Measurements from ENCODE around the gene SLC25A18. TPM values are rescaled to one million over a fixed set of nuclear protein-coding genes. Genes with fewer than 3 reads are reported as not detected.

The SLC25A18 gene
- total RNA-seq, 6 experiments from 2014 or later: 35.1 to 105 (median 45.6) TPM

DNA sequence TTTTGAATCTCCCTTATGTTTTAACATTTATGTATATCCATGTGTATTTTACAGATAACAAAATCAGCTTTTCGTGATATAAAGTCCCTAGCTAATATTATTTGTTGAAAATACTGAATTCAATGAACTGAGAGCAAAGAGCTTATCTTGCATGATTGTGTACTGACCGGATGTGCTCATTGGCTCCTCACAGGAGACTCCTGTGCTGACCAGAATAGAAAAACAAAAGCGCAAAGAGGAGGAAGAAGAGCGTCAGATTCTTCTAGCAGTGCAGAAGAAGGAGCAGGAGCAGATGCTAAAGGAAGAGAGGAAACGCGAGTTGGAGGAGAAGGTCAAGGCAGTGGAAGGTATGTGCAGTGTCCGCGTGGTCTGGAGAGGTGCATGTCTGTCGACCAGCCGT is 39.4 kb upstream of the SLC25A18 start:
- no peaks in the 10 kb centered on the region for H3K27me3 ChIP-seq
- H3K4me3 ChIP-seq: no peak overlapping the region
- H3K4me1 ChIP-seq: no peaks in the 10 kb centered on the region
- 59% methylated on average over 10 of the region's 10 CpGs for WGBS (ENCODE audit: insufficient coverage, low coverage, low lambda C conversion rate, missing lambda C conversion rate)
- no peak overlapping the region for H3K27ac ChIP-seq
- no peaks in the 10 kb centered on the region for H3K9me3 ChIP-seq
- intact Hi-C loops (cut with DNase I): no loop called here
- TF ChIP-seq, protein P1, sequence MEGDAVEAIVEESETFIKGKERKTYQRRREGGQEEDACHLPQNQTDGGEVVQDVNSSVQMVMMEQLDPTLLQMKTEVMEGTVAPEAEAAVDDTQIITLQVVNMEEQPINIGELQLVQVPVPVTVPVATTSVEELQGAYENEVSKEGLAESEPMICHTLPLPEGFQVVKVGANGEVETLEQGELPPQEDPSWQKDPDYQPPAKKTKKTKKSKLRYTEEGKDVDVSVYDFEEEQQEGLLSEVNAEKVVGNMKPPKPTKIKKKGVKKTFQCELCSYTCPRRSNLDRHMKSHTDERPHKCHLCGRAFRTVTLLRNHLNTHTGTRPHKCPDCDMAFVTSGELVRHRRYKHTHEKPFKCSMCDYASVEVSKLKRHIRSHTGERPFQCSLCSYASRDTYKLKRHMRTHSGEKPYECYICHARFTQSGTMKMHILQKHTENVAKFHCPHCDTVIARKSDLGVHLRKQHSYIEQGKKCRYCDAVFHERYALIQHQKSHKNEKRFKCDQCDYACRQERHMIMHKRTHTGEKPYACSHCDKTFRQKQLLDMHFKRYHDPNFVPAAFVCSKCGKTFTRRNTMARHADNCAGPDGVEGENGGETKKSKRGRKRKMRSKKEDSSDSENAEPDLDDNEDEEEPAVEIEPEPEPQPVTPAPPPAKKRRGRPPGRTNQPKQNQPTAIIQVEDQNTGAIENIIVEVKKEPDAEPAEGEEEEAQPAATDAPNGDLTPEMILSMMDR (IDR thresholded peaks at IDR 0.05): no peak
- TF ChIP-seq POLR2A (IDR thresholded peaks at IDR 0.05): no peak
- H3K36me3 ChIP-seq: peaks cover 0 to 15% (median 0%) of the 10 kb centered on the region in 4 donors
- DNase-seq: no peak
- peak; percentile 14 to 57 (median 32) for ATAC-seq

- Histone ChIP-seq H3K9me3 (no peaks in the 10 kb centered on the region), H3K4me1 (no peaks in the 10 kb centered on the region), H3K36me3 (peaks cover 0 to 20% (median 3%) of the 10 kb centered on the region in 4 donors), H3K27me3 (no peaks in the 10 kb centered on the region), H3K4me3 (no peak overlapping the region), H3K27ac (no peak overlapping the region)
- ATAC-seq (no peak), DNase-seq (no peak)
- intact Hi-C loops (cut with DNase I): no loop called here
- WGBS (ENCODE audit: insufficient coverage, low coverage, low lambda C conversion rate, missing lambda C conversion rate): 93% methylated on average over 4 of the region's 5 CpGs
- TF ChIP-seq POLR2A (IDR thresholded peaks at IDR 0.05): no peak
- TF ChIP-seq, protein P1 (IDR thresholded peaks at IDR 0.05): no peak
Observed at GRCh38 chr22:17536269-17536668, 27.0 kb upstream of the SLC25A18 start.

GRCh38 chr22:17537155-17537554 is 26.1 kb upstream of the SLC25A18 start:
- DNase-seq (no peak), ATAC-seq (peak in 2 of 4 donors; percentile 36 to 43)
- no peak overlapping the region for H3K4me3 ChIP-seq
- intact Hi-C loops (cut with DNase I): no loop called here
- WGBS (ENCODE audit: insufficient coverage, low coverage, low lambda C conversion rate, missing lambda C conversion rate): 72% methylated on average over 2 of the region's 2 CpGs
- no peaks in the 10 kb centered on the region for H3K27me3 ChIP-seq
- TF ChIP-seq, protein P1 (IDR thresholded peaks at IDR 0.05): no peak
- TF ChIP-seq POLR2A (IDR thresholded peaks at IDR 0.05): no peak
- no peaks in the 10 kb centered on the region for H3K9me3 ChIP-seq
- no peaks in the 10 kb centered on the region for H3K4me1 ChIP-seq
- peaks cover 0 to 28% (median 3%) of the 10 kb centered on the region in 4 donors for H3K36me3 ChIP-seq
- no peak overlapping the region for H3K27ac ChIP-seq

GRCh38 chr22:17540481-17540880 is 22.8 kb upstream of the SLC25A18 start:
- 99% methylated on average over 7 of the region's 15 CpGs for WGBS (ENCODE audit: insufficient coverage, low coverage, low lambda C conversion rate, missing lambda C conversion rate)
- Histone ChIP-seq H3K27ac (no peak overlapping the region), H3K27me3 (no peaks in the 10 kb centered on the region), H3K4me1 (peaks cover 0 to under 1% (median 0%) of the 10 kb centered on the region in 4 donors), H3K36me3 (peaks cover 0 to 43% (median 3%) of the 10 kb centered on the region in 4 donors), H3K4me3 (no peak overlapping the region), H3K9me3 (no peaks in the 10 kb centered on the region)
- intact Hi-C loops (cut with DNase I): no loop called here
- TF ChIP-seq, protein P1 (IDR thresholded peaks at IDR 0.05): peak in 1 of 4 donors; percentile 10
- TF ChIP-seq POLR2A (IDR thresholded peaks at IDR 0.05): no peak
- DNase-seq: no peak
- ATAC-seq: no peak

GRCh38 chr22:17541476-17541875 is 21.8 kb upstream of the SLC25A18 start:
- intact Hi-C loops (cut with DNase I): no loop called here
- no peak for ATAC-seq
- WGBS (ENCODE audit: insufficient coverage, low coverage, low lambda C conversion rate, missing lambda C conversion rate): 84% methylated on average over 3 of the region's 7 CpGs
- Histone ChIP-seq H3K27me3 (no peaks in the 10 kb centered on the region), H3K36me3 (peaks cover 0 to 43% (median 3%) of the 10 kb centered on the region in 4 donors), H3K27ac (no peak overlapping the region), H3K4me1 (peaks cover 0 to 9% (median 0%) of the 10 kb centered on the region in 4 donors), H3K9me3 (no peaks in the 10 kb centered on the region), H3K4me3 (no peak overlapping the region)
- TF ChIP-seq POLR2A (IDR thresholded peaks at IDR 0.05): no peak
- TF ChIP-seq, protein P1 (IDR thresholded peaks at IDR 0.05): no peak
- no peak for DNase-seq

Measured in right lobe of liver (tissue), 6 donors.